KOPT-K1 (cell line): ENCODE data around the gene AKR1D1.
A peak's percentile ranks its signal among the peaks of the same experiment; 100 is the strongest.

ENCODE experiments used
- H3K27ac ChIP-seq: fragments of 200-600 bp; sonication (generic); 2 replicates; pipeline ENCODE4 v1.5.1; 2016; ENCODE audit warnings: antibody characterized with exemption, mild to moderate bottlenecking, low read depth, low read length; ENCODE audit not compliant: poor library complexity, severe bottlenecking
- H3K36me3 ChIP-seq: fragments of 200-600 bp; sonication (generic); 2 replicates; pipeline ENCODE4 v1.5.1; 2017; ENCODE audit warnings: antibody characterized with exemption, mild to moderate bottlenecking, low read length, moderate library complexity; ENCODE audit not compliant: insufficient read depth
- H3K9me3 ChIP-seq: fragments of 200-600 bp; sonication (generic); 2 replicates; pipeline ENCODE4 v1.5.1; 2017; ENCODE audit warnings: antibody characterized with exemption, low read length, mild to moderate bottlenecking; ENCODE audit not compliant: insufficient read depth, poor library complexity, severe bottlenecking

The AKR1D1 gene

GRCh38 chr7:138158739-138159528 lies 82.7 kb downstream of the AKR1D1 start:
- Histone ChIP-seq H3K36me3 (no peaks in the 10 kb centered on the region), H3K9me3 (peaks cover 2% of the 10 kb centered on the region), H3K27ac (no peak overlapping the region)

- peak overlapping the region; percentile 42 for H3K27ac ChIP-seq
- H3K36me3 ChIP-seq: no peaks in the 10 kb centered on the region
- H3K9me3 ChIP-seq: peaks cover 15% of the 10 kb centered on the region
Measured at GRCh38 chr7:138161600-138162081, 85.4 kb downstream of the AKR1D1 start.

- Histone ChIP-seq H3K36me3 (no peaks in the 10 kb centered on the region), H3K9me3 (peaks cover 15% of the 10 kb centered on the region), H3K27ac (peak overlapping the region; percentile 42)
Measured at GRCh38 chr7:138162236-138162635, 86.0 kb downstream of the AKR1D1 start.

- Histone ChIP-seq H3K9me3 (peaks cover 15% of the 10 kb centered on the region), H3K36me3 (no peaks in the 10 kb centered on the region)
Measured at GRCh38 chr7:138163800-138164199, 87.5 kb downstream of the AKR1D1 start.

GRCh38 chr7:138164804-138165203 lies 88.5 kb downstream of the AKR1D1 start:
- H3K36me3 ChIP-seq: no peaks in the 10 kb centered on the region
- H3K9me3 ChIP-seq: peaks cover 15% of the 10 kb centered on the region
- no peak overlapping the region for H3K27ac ChIP-seq

More at GRCh38 chr7:138163800-138164199, 87.5 kb downstream of the AKR1D1 start:
- H3K27ac ChIP-seq: no peak overlapping the region

GRCh38 chr7:138166681-138167080 lies 90.4 kb downstream of the AKR1D1 start:
- Histone ChIP-seq H3K9me3 (peaks cover 15% of the 10 kb centered on the region), H3K27ac (no peak overlapping the region), H3K36me3 (no peaks in the 10 kb centered on the region)

- Histone ChIP-seq H3K27ac (no peak overlapping the region), H3K36me3 (no peaks in the 10 kb centered on the region), H3K9me3 (peaks cover 15% of the 10 kb centered on the region)
Measured at GRCh38 chr7:138167222-138167621, 91.0 kb downstream of the AKR1D1 start.

- H3K9me3 ChIP-seq: peaks cover 15% of the 10 kb centered on the region
- H3K36me3 ChIP-seq: no peaks in the 10 kb centered on the region
- H3K27ac ChIP-seq: no peak overlapping the region
Measured at GRCh38 chr7:138167869-138168296, 91.6 kb downstream of the AKR1D1 start.
